HG03108 (cell line): ENCODE results near the gene PRKAR2A.
"Not testable (repeated sequence)": the region's sequence is repeated elsewhere in the genome, so short reads cannot be mapped to it uniquely, and the experiment has no call there.

Experiments used
- ATAC-seq: cut with Tn5 transposase; IDR thresholded peaks from one replicate; pipeline ENCODE4 v1.9.1; 2021; ENCODE audit warnings: moderate library complexity; ENCODE audit not compliant: unreplicated experiment

PRKAR2A gene

GRCh38 chr3:48837163-48837562 lies 10.5 kb downstream of the PRKAR2A start:
- ATAC-seq, result no peak

GRCh38 chr3:48835650-48836366 lies 11.9 kb downstream of the PRKAR2A start:
- no peak for ATAC-seq

- no peak for ATAC-seq
Observed at GRCh38 chr3:48832684-48833083, 15.0 kb downstream of the PRKAR2A start.

- no peak for ATAC-seq
Observed at GRCh38 chr3:48830715-48831114, 17.0 kb downstream of the PRKAR2A start.

- not testable (repeated sequence) for ATAC-seq
Observed at GRCh38 chr3:48829525-48829924, 18.1 kb downstream of the PRKAR2A start.

- ATAC-seq, result not testable (repeated sequence)
Observed at GRCh38 chr3:48827874-48828273, 19.8 kb downstream of the PRKAR2A start.

GRCh38 chr3:48826451-48826850 lies 21.2 kb downstream of the PRKAR2A start:
- ATAC-seq, result no peak

GRCh38 chr3:48820612-48821324 lies 26.9 kb downstream of the PRKAR2A start:
- no peak for ATAC-seq

GRCh38 chr3:48819234-48820221 lies 28.1 kb downstream of the PRKAR2A start:
- ATAC-seq, result no peak

GRCh38 chr3:48811524-48811923 lies 36.1 kb downstream of the PRKAR2A start:
- ATAC-seq, result no peak

GRCh38 chr3:48804930-48805329 lies 42.7 kb downstream of the PRKAR2A start:
- ATAC-seq, result no peak

- ATAC-seq, result not testable (repeated sequence)
Observed at GRCh38 chr3:48800831-48801230, 46.8 kb downstream of the PRKAR2A start.

GRCh38 chr3:48798998-48799397 lies 48.7 kb downstream of the PRKAR2A start:
- no peak for ATAC-seq

GRCh38 chr3:48797626-48798025 lies 50.0 kb downstream of the PRKAR2A start:
- ATAC-seq, result no peak

- no peak for ATAC-seq
Observed at GRCh38 chr3:48795997-48796732, 51.5 kb downstream of the PRKAR2A start.

- not testable (repeated sequence) for ATAC-seq
Observed at GRCh38 chr3:48793484-48793883, 54.2 kb downstream of the PRKAR2A start.

GRCh38 chr3:48789665-48790064 lies 58.0 kb downstream of the PRKAR2A start:
- ATAC-seq, result no peak

- no peak for ATAC-seq
Observed at GRCh38 chr3:48788544-48789162, 59.0 kb downstream of the PRKAR2A start.

- ATAC-seq, result no peak
Observed at GRCh38 chr3:48784426-48785120, 63.1 kb downstream of the PRKAR2A start.
